Sigmoid colon (tissue), 7 donors: ENCODE data around the gene XIRP2. TPM values are rescaled to one million over a fixed set of nuclear protein-coding genes. Genes with fewer than 3 reads are reported as not detected.

Source experiments
- DNase-seq: peaks from one replicate; pipeline ENCODE4 v3.0.0-alpha.2; 2019
- H3K27ac ChIP-seq, 4 donors: fragments of 200-600 bp; sonication (generic); one replicate each; pipeline ENCODE4 v1.5.1; 2016 to 2019; ENCODE audit warnings: mild to moderate bottlenecking in 1 of 4
- H3K27me3 ChIP-seq, 3 donors: fragments of 200-600 bp; sonication (generic); one replicate each; pipeline ENCODE4 v1.5.1; 2019; ENCODE audit warnings: mild to moderate bottlenecking in 1 of 3
- H3K36me3 ChIP-seq, 4 donors: fragments of 200-600 bp; sonication (generic); one replicate each; pipeline ENCODE4 v1.5.1; 2016 to 2019
- H3K4me1 ChIP-seq, 4 donors: fragments of 200-600 bp; sonication (generic); one replicate each; pipeline ENCODE4 v1.5.1; 2017 to 2019
- H3K4me3 ChIP-seq, 4 donors: fragments of 200-600 bp; sonication (generic); one replicate each; pipeline ENCODE4 v1.5.1; 2017 to 2019; ENCODE audit warnings: mild to moderate bottlenecking in 2 of 4, moderate library complexity in 1 of 4
- H3K9me3 ChIP-seq, 4 donors: fragments of 200-600 bp in 3 of 4; sonication (generic) in 3 of 4; one replicate each; pipeline versions ENCODE4 v1.5.1 to v1.6.1; 2013 to 2019
- CTCF ChIP-seq, 4 experiments: fragments of 450-650 bp in 3 of 4; fragments of 200-600 bp in 1 of 4; IDR thresholded peaks; one replicate each; pipeline ENCODE4 v1.5.1; 2016 to 2019; ENCODE audit warnings: antibody characterized with exemption in 4 of 4, mild to moderate bottlenecking in 3 of 4, moderate library complexity in 2 of 4
- EP300 ChIP-seq, 4 donors: sonication (generic); formaldehyde crosslinking; IDR thresholded peaks; one replicate each; pipeline ENCODE4 v1.6.1; 2017; ENCODE audit warnings: antibody characterized with exemption in 4 of 4
- POLR2A ChIP-seq, 2 donors: fragments of 450-650 bp; IDR thresholded peaks; one replicate each; pipeline ENCODE4 v1.6.1; 2016; ENCODE audit warnings: antibody characterized with exemption in 2 of 2, mild to moderate bottlenecking in 2 of 2, moderate library complexity in 2 of 2
- POLR2AphosphoS5 ChIP-seq, 4 donors: sonication (generic); formaldehyde crosslinking; IDR thresholded peaks; one replicate each; pipeline ENCODE4 v1.6.1; 2017; ENCODE audit warnings: antibody characterized with exemption in 4 of 4
- WGBS, 2 donors: extraction: QIAGEN DNeasy Blood & Tissue Kit; methylation state at CpG; one replicate each; pipeline ENCODE4 v1.1.7; 2013; 5-methylcytosine and 5-hydroxymethylcytosine counted together
- intact Hi-C: fragments of 100-400 bp; cut with DNase I; formaldehyde crosslinking; loops from one replicate; pipeline ENCODE4 v1.15.1; 2023
- polyA plus RNA-seq, 3 donors: library from polyadenylated mRNA; stranded (reverse); fragments of 200-250 nt; gene quantifications; one replicate each; pipeline ENCODE4 v1.2.3, GENCODE V29; 2013
- total RNA-seq, 4 donors: library from RNA; depleted of rRNA; stranded (reverse); fragments of >200 nt; gene quantifications; one replicate each; pipeline ENCODE4 v1.1.0, GENCODE V29; 2016
- donor health status: healthy with polysubstance abuse.
- donor health status: Bipolar disorder and iron deficiency.
- donor health status: healthy.

Gene XIRP2
- total and polyA plus RNA-seq, 7 donors, result under 0.01 to 1.8 (median 0.20) TPM; not detected in 3

- Histone ChIP-seq H3K36me3 (no peaks in the 10 kb centered on the region), H3K27me3 (no peaks in the 10 kb centered on the region), H3K4me1 (no peaks in the 10 kb centered on the region), H3K9me3 (no peaks in the 10 kb centered on the region), H3K27ac (no peak overlapping the region), H3K4me3 (no peak overlapping the region)
- no peak for TF ChIP-seq EP300 (IDR thresholded peaks at IDR 0.05)
- no peak for TF ChIP-seq CTCF (IDR thresholded peaks at IDR 0.05)
- no peak for TF ChIP-seq POLR2AphosphoS5 (IDR thresholded peaks at IDR 0.05)
- no peak for TF ChIP-seq POLR2A (IDR thresholded peaks at IDR 0.05)
- intact Hi-C loops, result no loop called here
- DNase-seq, result no peak
- 73 to 75% methylated on average over 4 of the region's 4 CpGs for WGBS, 2 donors
These were observed 70.8 kb downstream of the XIRP2 start for GRCh38 chr2:166958986-166959481.

GRCh38 chr2:166959556-166959955, 71.3 kb downstream of the XIRP2 start:
- H3K9me3 ChIP-seq, result no peaks in the 10 kb centered on the region
- TF ChIP-seq EP300 (IDR thresholded peaks at IDR 0.05) (no peak), POLR2A (IDR thresholded peaks at IDR 0.05) (no peak), POLR2AphosphoS5 (IDR thresholded peaks at IDR 0.05) (no peak), CTCF (IDR thresholded peaks at IDR 0.05) (no peak)
- H3K27ac ChIP-seq, result no peak overlapping the region
- intact Hi-C loops, result no loop called here
- 41 to 51% methylated on average over 1 of the region's 1 CpG for WGBS, 2 donors
- H3K36me3 ChIP-seq, result no peaks in the 10 kb centered on the region
- no peaks in the 10 kb centered on the region for H3K27me3 ChIP-seq
- H3K4me3 ChIP-seq, result no peak overlapping the region
- no peaks in the 10 kb centered on the region for H3K4me1 ChIP-seq
- no peak for DNase-seq

GRCh38 chr2:166960702-166961270, 72.5 kb downstream of the XIRP2 start:
- no peaks in the 10 kb centered on the region for H3K9me3 ChIP-seq
- no peak overlapping the region for H3K27ac ChIP-seq
- TF ChIP-seq POLR2A (IDR thresholded peaks at IDR 0.05) (no peak), POLR2AphosphoS5 (IDR thresholded peaks at IDR 0.05) (no peak), EP300 (IDR thresholded peaks at IDR 0.05) (no peak), CTCF (IDR thresholded peaks at IDR 0.05) (no peak)
- H3K36me3 ChIP-seq, result no peaks in the 10 kb centered on the region
- H3K27me3 ChIP-seq, result no peaks in the 10 kb centered on the region
- H3K4me3 ChIP-seq, result no peak overlapping the region
- no peaks in the 10 kb centered on the region for H3K4me1 ChIP-seq
- WGBS, 2 donors, result 72 to 80% methylated on average over 2 of the region's 2 CpGs
- no peak for DNase-seq
- intact Hi-C loops, result no loop called here

GRCh38 chr2:166961933-166962332, 73.7 kb downstream of the XIRP2 start:
- Histone ChIP-seq H3K36me3 (no peaks in the 10 kb centered on the region), H3K9me3 (no peaks in the 10 kb centered on the region), H3K4me3 (no peak overlapping the region), H3K4me1 (no peaks in the 10 kb centered on the region), H3K27me3 (no peaks in the 10 kb centered on the region), H3K27ac (no peak overlapping the region)
- TF ChIP-seq EP300 (IDR thresholded peaks at IDR 0.05) (no peak), CTCF (IDR thresholded peaks at IDR 0.05) (no peak), POLR2AphosphoS5 (IDR thresholded peaks at IDR 0.05) (no peak), POLR2A (IDR thresholded peaks at IDR 0.05) (no peak)
- WGBS, 2 donors, result 92 to 99% methylated on average over 1 of the region's 1 CpG
- intact Hi-C loops, result no loop called here
- DNase-seq, result no peak

- Histone ChIP-seq H3K27me3 (no peaks in the 10 kb centered on the region), H3K4me3 (no peak overlapping the region), H3K9me3 (no peaks in the 10 kb centered on the region), H3K27ac (no peak overlapping the region), H3K36me3 (no peaks in the 10 kb centered on the region), H3K4me1 (no peaks in the 10 kb centered on the region)
- DNase-seq, result no peak
- WGBS, 2 donors, result 74 to 91% methylated on average over 2 of the region's 2 CpGs
- TF ChIP-seq CTCF (IDR thresholded peaks at IDR 0.05) (no peak), POLR2AphosphoS5 (IDR thresholded peaks at IDR 0.05) (no peak), EP300 (IDR thresholded peaks at IDR 0.05) (no peak), POLR2A (IDR thresholded peaks at IDR 0.05) (no peak)
- intact Hi-C loops, result no loop called here
These were observed 81.2 kb downstream of the XIRP2 start for GRCh38 chr2:166969486-166969885.
